GM15510 (cell line): Measurements from ENCODE around the gene MLST8.

Experiments
- POLR2A ChIP-seq: IDR thresholded peaks from 3 replicates; pipeline ENCODE4 v1.6.1; 2011; ENCODE audit warnings: borderline replicate concordance; ENCODE audit not compliant: insufficient read length; ENCODE audit errors: extremely low read depth

Gene MLST8

DNA sequence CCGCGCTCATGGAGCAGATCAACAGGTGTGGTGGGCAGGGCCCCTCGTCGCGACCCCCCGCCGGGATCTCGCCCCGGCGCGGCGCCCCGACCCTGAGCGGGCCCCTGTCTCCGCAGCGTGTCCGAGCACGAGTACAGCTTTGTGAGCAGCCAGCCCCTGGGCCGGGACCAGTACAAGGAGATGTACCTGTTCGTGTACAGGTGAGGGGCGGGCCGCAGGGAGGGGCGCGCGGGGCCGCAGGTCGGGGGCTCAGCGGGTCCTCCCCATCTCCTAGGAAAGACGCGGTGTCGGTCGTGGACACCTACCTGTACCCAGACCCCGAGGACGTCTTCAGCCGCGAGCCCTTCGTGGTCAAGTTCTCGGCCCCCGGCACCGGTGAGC, 31.8 kb downstream of the MLST8 start:
- TF ChIP-seq POLR2A, result no peak

- no peak for TF ChIP-seq POLR2A
Observed at GRCh38 chr16:2237493-2238149, 32.4 kb downstream of the MLST8 start.

GRCh38 chr16:2238150-2238837, 33.0 kb downstream of the MLST8 start:
- TF ChIP-seq POLR2A, result peak; percentile 12

DNA sequence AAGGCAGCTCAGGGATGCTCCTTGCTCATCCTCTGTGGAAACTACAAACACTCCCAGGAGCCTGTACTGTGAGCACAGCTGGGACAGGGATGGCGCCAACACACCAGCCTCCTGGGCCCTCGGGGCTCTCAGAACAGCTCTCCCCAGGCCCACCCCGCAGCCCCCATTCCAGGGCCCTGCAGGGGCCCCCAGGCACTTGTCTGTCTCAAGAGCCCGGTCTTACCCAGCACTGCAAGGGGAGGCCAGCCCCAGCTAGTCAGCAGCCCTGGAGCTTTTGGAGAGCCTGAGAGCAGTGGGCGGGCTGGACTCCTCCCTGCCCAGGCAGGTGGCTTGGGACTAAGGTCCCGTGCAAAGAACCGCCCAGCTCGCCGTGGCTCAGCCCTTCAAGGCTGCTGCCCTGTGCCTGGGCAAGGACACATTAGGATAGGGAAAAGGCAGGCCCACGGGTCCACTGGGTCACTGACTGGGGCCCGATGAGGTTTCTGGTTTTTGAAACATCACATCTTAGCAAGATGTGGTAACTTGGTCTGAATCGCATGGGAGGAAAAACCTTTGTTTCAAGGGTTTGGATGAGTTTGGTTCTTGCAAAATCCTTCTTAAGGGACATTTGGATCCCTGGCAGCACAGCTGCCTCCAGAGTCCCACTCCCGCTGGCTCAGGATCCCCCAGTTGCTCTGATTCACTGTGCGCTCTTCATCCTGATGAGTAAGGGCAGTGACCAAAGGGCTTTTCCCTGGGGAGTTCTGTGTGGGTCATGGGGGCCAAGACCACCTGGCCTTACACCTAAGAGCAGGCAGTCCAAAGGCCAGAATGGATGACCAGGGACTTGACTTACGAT, 33.8 kb downstream of the MLST8 start:
- no peak for TF ChIP-seq POLR2A

DNA sequence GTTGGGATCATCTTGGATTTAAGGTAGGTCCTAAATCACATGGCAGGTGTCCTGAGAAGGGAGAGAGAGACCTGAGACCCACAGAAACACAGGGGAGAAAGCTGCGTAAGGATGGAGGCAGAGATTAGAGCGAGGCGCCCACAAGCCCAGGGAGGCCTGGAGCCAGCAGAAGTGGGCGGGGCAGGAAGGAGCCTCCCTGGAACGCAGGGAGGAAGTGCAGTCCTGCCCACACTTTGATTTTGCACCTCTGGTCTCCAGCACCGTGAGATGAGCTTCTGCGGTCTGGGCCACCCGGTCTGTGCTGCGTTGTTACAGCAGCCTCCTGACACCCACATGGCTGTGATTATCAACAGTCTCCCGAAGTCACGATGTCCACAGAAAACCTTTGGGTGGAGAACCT, 37.3 kb downstream of the MLST8 start:
- no peak for TF ChIP-seq POLR2A

DNA sequence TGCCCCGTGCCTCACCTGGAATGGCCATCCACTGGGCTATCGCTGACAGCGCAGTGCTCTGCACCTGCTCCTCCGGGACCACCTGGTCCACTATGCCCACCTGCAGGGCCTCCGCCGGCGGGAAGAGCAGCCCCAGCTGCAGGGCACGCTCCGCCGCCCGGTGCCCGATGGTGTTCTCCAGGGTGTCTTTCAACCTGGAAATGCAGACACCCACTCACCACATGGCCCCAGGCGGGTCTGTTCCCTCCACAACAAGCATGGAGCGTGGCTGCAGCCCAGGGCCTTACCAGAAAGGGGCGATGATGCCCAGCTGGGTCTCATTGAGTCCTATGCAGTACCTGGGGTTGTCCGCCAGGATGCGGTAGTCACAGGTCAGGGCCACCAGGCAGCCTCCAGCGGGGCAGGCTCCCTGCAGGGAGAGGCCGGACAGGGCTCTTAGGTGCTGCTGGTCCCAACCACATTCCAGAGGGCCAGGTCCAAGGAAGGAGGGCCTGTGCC, 37.8 kb downstream of the MLST8 start:
- TF ChIP-seq POLR2A, result no peak

- no peak for TF ChIP-seq POLR2A
Observed at GRCh38 chr16:2243781-2244180, 38.5 kb downstream of the MLST8 start.

GRCh38 chr16:2244301-2244700, 39.0 kb downstream of the MLST8 start:
- no peak for TF ChIP-seq POLR2A

DNA sequence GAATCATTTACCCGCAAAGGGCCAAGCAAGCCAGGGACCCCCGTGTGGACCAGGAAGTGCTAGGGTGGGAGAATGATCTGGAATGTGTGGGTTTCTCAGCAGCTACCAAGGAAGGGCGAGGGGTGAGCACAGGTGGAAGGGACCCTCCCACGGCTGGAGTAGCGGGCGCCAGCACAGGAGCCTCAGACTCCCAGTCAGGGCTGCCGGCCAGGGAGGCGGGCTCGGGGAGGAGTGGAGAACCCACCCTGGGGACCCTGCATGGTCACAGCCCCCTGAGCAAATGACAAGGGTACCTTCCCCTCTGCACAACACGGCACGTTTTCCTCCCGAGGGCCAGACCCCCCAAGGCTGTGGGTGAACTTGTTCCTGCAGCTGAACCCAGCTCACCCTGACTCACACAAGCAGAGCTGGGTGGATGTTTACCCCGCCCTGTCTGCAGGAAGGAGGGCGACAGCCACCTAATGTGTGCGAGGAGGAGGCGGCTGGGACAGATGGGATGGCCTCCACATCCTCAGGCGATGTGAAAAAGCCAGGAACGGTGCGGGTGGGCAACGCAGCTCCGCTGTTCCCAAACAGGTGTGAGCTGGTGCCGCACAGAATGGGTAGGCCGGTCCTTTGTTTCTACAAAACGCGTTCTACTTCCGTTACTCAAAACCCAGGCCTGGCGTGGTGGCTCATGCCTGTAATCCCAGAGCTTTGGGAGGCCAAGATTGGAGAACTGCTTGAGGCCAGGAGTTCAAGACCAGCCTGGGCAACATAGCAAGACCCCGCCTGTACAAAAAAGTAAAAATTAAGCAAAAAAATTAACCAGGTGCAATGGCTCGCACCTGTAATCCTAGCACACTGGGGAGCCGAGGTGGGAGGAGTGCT, 39.9 kb downstream of the MLST8 start:
- no peak for TF ChIP-seq POLR2A

DNA sequence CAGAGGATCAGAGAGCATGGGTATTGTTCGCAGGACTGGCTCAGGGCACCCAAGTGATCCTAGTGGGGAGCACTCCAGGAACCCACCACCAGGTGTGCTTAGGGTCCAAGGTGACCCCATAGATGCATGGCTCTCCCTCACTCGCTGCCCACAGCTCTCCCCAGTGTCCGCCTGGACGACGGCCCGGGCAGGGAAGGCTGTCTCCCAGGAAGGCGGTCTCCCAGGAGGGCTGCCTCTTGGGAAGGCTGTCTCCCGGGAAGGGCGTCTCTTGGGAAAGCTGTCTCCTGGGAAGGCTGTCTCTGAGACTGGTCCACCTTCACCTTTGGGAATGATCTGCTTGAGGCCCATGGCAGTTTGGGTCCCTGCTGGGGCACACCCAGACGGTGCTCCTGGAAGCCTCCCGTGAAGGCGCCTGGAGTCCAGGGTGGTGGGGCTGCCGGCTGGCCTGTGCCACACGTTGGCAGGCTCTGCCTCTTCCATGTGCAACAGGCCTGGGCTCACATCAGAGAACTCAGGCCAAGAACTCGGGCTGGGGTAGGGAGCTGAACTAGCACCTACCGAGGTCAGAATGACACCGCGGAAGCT, 41.1 kb downstream of the MLST8 start:
- no peak for TF ChIP-seq POLR2A

DNA sequence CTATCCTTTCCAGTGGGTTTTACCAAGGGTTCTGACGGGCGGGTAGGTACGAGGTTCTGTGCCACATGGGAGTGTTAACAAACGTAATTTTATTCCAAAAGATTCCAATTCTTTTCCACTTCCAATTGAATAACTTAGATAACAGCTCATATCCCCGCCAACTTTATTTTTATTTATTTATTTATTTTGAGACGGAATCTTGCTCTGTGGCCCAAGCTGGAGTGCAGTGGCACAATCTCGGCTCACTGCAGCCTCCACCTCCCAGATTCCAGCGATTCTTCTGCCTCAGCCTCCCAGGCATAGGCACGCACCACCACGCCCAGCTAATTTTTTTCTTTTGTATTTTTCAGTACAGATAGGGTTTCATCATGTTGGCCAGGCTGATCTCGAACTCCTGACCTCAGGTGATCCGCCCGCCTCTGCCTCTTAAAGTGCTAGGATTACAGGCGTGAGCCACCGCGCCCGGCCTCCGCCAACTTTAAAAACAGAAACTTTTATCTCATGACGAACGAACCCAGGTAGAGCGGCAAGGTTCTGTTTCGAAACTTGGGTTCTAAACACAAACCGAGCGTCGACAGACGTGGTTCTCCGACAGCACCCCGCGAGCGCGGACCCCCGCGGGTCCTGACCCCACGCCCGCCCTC, 45.5 kb downstream of the MLST8 start:
- no peak for TF ChIP-seq POLR2A

DNA sequence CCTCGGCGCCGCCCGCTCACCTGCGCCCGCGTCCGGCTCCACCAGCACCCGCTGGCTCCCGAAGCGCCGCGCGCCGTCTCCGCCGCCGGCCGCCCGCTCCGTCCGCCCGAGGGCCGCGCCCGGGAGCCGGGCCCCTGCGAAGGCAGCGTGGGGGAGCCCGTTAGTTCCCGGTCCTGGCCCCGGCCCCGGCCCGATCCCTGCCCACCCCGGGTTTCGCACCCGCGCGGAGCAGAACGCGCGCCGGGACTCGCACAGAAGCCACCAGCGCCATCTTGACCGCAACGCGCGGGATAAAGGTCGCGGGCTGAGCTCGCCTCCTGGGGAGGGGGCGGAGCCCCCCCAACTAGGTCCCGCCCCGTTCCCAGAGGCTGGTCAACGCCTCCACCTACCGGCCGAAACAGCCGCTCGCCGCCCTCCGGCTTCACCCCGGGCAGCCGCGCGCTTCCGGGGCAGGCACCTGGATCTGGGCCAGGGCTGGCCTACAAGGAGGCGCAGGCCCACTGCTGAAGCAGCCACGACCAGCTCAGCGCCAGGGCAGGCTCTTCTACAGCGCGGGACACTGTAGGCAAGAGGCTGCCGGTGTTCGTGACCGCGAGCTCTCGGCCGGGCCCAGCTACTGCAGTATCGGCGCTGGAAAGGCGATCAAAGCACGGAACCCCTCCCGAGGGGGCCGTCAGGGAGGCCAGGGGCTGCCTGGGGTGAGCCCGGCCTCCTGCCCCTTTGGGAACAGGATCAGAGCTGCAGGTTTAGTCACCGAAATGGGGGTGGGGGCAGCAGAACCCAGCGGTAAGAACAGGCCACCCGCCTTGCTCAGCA, 46.2 kb downstream of the MLST8 start, which contains the start of gene ECI1:
Gene ECI1, minus strand, starts transcription at position 292 of the 816 bp plus-strand sequence. Its CDS starts 21 bp downstream, at position 271.
- TF ChIP-seq POLR2A, result peak; percentile 92

GRCh38 chr16:2252806-2253148, 47.5 kb downstream of the MLST8 start:
- TF ChIP-seq POLR2A, result no peak
